Body of pancreas (tissue), 4 donors: ENCODE data around the gene DIDO1.

Experiments
- POLR2A ChIP-seq, 3 donors: fragments of 450-650 bp; IDR thresholded peaks; one replicate each; pipeline ENCODE4 v1.6.1; 2016; ENCODE audit warnings: antibody characterized with exemption in 3 of 3, mild to moderate bottlenecking in 2 of 3
- TF ChIP-seq, protein P1 (sequence below), 7 experiments: fragments of 450-650 bp in 4 of 7; fragments of 200-600 bp in 3 of 7; sonication (generic) in 3 of 7; IDR thresholded peaks; one replicate each; pipeline ENCODE4 v1.5.1; 2016 to 2019; ENCODE audit warnings: antibody characterized with exemption in 7 of 7

DNA sequence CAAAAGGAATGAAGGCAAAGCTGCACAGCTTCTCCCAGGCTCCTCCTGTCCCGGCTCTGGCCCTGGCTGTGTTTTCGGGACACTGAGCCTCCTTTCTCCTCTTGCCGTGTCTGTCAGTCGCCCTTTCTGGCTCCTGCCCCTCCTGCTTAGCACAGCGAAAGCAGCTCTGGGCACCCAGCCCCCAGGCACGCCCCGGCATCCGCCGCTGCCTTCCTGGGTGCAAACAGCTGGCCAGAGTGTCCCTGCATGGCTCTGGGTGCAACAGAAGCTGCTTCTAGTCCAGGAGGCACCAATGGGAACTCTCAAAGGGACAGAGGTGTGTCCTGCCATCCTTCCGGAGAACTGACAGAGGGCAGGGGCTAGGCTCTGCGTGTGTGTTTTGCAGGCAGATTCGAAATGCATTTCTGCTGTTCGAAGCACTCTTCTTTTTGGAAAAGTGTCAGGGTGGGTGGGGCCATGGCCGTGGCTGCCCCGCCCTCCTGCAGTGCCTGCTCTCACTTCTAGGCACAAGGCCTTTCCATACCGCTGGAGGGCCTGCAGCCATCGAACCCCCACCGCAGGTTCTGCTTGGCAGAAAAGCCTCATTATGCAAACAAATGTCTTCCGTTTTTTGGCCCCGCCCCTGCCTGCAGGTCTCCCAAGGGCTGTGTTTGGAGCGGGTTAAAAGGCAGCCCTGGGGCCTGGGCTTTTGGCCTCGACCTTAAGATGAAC lies 93.9 kb downstream of the DIDO1 start:
- TF ChIP-seq, protein P1, sequence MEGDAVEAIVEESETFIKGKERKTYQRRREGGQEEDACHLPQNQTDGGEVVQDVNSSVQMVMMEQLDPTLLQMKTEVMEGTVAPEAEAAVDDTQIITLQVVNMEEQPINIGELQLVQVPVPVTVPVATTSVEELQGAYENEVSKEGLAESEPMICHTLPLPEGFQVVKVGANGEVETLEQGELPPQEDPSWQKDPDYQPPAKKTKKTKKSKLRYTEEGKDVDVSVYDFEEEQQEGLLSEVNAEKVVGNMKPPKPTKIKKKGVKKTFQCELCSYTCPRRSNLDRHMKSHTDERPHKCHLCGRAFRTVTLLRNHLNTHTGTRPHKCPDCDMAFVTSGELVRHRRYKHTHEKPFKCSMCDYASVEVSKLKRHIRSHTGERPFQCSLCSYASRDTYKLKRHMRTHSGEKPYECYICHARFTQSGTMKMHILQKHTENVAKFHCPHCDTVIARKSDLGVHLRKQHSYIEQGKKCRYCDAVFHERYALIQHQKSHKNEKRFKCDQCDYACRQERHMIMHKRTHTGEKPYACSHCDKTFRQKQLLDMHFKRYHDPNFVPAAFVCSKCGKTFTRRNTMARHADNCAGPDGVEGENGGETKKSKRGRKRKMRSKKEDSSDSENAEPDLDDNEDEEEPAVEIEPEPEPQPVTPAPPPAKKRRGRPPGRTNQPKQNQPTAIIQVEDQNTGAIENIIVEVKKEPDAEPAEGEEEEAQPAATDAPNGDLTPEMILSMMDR (IDR thresholded peaks at IDR 0.05): no peak
- no peak for TF ChIP-seq POLR2A (IDR thresholded peaks at IDR 0.05)
